HepG2 (cell line): Measurements from ENCODE around the gene KAT6B. TPM values are rescaled to one million over a fixed set of nuclear protein-coding genes. Genes with fewer than 3 reads are reported as not detected.

Source experiments
- HDAC1 ChIP-seq: sonication (generic); formaldehyde crosslinking; IDR thresholded peaks from 2 replicates; pipeline ENCODE4 v1.5.1; 2020; ENCODE audit warnings: mild to moderate bottlenecking, missing genetic modification reagents
- ZXDC ChIP-seq: sonication (generic); formaldehyde crosslinking; IDR thresholded peaks from 2 replicates; pipeline ENCODE4 v1.5.0; 2020; ENCODE audit warnings: mild to moderate bottlenecking, missing genetic modification reagents
- polyA plus RNA-seq, 8 experiments: library from polyadenylated mRNA; depleted of rRNA in 3 of 8; stranded (reverse) in 7 of 8; unstranded in 1 of 8; fragments of >200 nt; fragmentation: Illumina TruSeq in 4 of 8; extraction: Trizol in 4 of 8; gene quantifications; 2 replicates each; pipeline versions ENCODE4 v1.2.1 to v1.2.3, GENCODE V29; 2011 to 2016; ENCODE audit warnings: low read depth in 4 of 8, missing spikeins in 1 of 8, mixed read lengths in 1 of 8; ENCODE audit not compliant: insufficient read depth in 1 of 8
- total RNA-seq, 5 experiments: library from RNA; depleted of rRNA; stranded (reverse); fragments of >200 nt; fragmentation: Illumina TruSeq; extraction: Trizol; gene quantifications; 2 replicates each; pipeline ENCODE4 v1.2.3, GENCODE V29; 2016; ENCODE audit warnings: low read depth in 1 of 5
- TF ChIP-seq, protein P1 (sequence below): sonication (generic); formaldehyde crosslinking; IDR thresholded peaks from 2 replicates; pipeline ENCODE4 v1.5.1; 2020; ENCODE audit warnings: mild to moderate bottlenecking, missing genetic modification reagents, borderline replicate concordance

KAT6B gene
- total and polyA plus RNA-seq, 2 of the 13 experiments (the other 11 are each of a cell fraction or from before 2014, with no cell fraction given): 3.0 to 9.5 TPM

DNA sequence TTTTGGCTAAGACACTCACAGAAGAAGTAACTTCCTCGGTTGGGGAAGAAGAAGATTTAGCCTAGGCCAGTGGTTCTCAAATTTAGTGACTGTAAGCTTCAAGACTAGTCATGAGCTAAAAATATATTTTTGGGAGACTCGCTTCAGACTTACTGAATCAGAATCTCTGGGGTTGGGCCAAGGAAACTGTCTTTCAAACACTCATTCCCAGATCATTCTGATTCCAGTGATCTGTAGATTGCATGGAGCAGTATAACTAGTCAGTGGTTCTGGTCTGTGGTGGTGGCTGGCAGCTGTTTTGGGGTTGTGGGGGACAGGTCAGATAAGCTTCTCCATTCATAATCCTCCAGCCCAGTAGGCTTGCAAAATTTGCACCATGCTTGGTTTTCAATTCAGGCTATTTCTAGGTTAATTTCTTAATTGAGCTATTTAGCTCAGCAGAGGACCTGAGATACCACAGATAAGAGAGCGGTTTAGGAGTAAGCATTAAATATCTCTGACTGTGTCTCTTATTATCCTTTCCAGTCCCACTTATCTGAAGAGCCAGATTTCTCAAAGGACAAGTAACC lies 3.8 kb upstream of the KAT6B start (continued):
- TF ChIP-seq, protein P1, sequence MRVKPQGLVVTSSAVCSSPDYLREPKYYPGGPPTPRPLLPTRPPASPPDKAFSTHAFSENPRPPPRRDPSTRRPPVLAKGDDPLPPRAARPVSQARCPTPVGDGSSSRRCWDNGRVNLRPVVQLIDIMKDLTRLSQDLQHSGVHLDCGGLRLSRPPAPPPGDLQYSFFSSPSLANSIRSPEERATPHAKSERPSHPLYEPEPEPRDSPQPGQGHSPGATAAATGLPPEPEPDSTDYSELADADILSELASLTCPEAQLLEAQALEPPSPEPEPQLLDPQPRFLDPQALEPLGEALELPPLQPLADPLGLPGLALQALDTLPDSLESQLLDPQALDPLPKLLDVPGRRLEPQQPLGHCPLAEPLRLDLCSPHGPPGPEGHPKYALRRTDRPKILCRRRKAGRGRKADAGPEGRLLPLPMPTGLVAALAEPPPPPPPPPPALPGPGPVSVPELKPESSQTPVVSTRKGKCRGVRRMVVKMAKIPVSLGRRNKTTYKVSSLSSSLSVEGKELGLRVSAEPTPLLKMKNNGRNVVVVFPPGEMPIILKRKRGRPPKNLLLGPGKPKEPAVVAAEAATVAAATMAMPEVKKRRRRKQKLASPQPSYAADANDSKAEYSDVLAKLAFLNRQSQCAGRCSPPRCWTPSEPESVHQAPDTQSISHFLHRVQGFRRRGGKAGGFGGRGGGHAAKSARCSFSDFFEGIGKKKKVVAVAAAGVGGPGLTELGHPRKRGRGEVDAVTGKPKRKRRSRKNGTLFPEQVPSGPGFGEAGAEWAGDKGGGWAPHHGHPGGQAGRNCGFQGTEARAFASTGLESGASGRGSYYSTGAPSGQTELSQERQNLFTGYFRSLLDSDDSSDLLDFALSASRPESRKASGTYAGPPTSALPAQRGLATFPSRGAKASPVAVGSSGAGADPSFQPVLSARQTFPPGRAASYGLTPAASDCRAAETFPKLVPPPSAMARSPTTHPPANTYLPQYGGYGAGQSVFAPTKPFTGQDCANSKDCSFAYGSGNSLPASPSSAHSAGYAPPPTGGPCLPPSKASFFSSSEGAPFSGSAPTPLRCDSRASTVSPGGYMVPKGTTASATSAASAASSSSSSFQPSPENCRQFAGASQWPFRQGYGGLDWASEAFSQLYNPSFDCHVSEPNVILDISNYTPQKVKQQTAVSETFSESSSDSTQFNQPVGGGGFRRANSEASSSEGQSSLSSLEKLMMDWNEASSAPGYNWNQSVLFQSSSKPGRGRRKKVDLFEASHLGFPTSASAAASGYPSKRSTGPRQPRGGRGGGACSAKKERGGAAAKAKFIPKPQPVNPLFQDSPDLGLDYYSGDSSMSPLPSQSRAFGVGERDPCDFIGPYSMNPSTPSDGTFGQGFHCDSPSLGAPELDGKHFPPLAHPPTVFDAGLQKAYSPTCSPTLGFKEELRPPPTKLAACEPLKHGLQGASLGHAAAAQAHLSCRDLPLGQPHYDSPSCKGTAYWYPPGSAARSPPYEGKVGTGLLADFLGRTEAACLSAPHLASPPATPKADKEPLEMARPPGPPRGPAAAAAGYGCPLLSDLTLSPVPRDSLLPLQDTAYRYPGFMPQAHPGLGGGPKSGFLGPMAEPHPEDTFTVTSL (CRISPR knock-in tag): peak; percentile 29; the same call in 1 of the 2 replicates
- TF ChIP-seq ZXDC (peak; percentile 6; the same call in 1 of the 2 replicates), HDAC1 (CRISPR knock-in tag) (peak; percentile 7; the same call in 1 of the 2 replicates)
